ENCODE results near the gene UNC5A.
"Not testable (repeated sequence)": the region's sequence is repeated elsewhere in the genome, so short reads cannot be mapped to it uniquely, and the experiment has no call there.

UNC5A gene

DNA sequence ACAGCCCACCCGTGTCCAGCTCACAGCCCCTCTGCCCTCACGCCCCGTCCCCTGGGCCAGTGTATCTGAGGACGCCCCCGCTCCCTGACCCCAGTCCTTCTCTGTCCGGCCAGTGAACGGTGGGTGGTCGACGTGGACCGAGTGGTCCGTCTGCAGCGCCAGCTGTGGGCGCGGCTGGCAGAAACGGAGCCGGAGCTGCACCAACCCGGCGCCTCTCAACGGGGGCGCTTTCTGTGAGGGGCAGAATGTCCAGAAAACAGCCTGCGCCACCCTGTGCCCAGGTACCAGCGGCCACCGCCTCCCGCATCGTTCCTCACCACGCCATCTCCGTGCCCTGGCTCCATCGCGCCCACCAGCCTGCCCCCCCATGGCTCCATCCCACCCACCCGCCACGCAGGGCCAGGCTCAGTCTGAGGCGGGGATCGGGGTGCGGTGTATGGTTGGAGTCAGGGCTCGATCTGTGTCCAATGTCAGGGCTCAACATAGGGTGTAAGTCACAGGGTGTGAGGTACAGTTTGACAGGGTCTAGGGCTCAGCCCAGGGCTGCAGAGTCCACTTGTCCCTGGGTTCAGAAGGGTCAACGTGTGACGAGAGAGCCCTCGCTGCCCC is 59.2 kb downstream of the UNC5A start:
- TF ChIP-seq, protein P1, sequence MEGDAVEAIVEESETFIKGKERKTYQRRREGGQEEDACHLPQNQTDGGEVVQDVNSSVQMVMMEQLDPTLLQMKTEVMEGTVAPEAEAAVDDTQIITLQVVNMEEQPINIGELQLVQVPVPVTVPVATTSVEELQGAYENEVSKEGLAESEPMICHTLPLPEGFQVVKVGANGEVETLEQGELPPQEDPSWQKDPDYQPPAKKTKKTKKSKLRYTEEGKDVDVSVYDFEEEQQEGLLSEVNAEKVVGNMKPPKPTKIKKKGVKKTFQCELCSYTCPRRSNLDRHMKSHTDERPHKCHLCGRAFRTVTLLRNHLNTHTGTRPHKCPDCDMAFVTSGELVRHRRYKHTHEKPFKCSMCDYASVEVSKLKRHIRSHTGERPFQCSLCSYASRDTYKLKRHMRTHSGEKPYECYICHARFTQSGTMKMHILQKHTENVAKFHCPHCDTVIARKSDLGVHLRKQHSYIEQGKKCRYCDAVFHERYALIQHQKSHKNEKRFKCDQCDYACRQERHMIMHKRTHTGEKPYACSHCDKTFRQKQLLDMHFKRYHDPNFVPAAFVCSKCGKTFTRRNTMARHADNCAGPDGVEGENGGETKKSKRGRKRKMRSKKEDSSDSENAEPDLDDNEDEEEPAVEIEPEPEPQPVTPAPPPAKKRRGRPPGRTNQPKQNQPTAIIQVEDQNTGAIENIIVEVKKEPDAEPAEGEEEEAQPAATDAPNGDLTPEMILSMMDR (conservative IDR thresholded peaks at IDR 0.05; ENCODE audit: low read depth, low read length): no peak
- Histone ChIP-seq H4K20me1 (ENCODE audit: insufficient read depth) (no peaks in the 10 kb centered on the region), H2AFZ (ENCODE audit: low read depth) (no peak overlapping the region), H3K27me3 (ENCODE audit: insufficient read depth, low read depth) (peaks cover 29% of the 10 kb centered on the region), H3K4me2 (no peak overlapping the region), H3K9ac (no peak overlapping the region), H3K4me1 (ENCODE audit: low read depth, poor library complexity, severe bottlenecking) (no peaks in the 10 kb centered on the region), H3K79me2 (ENCODE audit: insufficient read depth, low read depth) (no peaks in the 10 kb centered on the region), H3K4me3 (IDR thresholded peaks at IDR 0.05; ENCODE audit: insufficient read depth, low read depth, low read length) (no peak overlapping the region), H3K27ac (no peak overlapping the region), H3K36me3 (ENCODE audit: insufficient read depth) (no peaks in the 10 kb centered on the region)

DNA sequence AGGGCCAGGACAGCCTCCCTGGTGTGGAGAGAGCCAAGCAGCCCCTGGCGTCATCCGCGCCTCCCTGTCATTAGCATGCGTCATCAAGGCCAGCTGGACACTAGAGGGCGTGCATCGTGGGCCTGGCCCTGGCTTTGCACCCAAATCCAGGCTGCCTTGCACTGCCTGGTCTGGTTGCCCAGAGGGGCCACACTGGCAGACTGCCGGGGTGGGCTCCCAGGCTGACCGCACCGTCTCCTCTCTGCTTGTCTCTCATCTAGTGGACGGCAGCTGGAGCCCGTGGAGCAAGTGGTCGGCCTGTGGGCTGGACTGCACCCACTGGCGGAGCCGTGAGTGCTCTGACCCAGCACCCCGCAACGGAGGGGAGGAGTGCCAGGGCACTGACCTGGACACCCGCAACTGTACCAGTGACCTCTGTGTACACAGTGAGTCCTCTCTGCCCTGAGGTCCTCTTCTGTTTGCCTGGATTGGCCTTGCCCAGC is 59.8 kb downstream of the UNC5A start:
- Histone ChIP-seq H3K9ac (no peak overlapping the region), H3K27me3 (ENCODE audit: insufficient read depth, low read depth) (peaks cover 28% of the 10 kb centered on the region; the same call in 1 of the 2 replicates), H4K20me1 (ENCODE audit: insufficient read depth) (no peaks in the 10 kb centered on the region), H2AFZ (ENCODE audit: low read depth) (no peak overlapping the region), H3K79me2 (ENCODE audit: insufficient read depth, low read depth) (no peaks in the 10 kb centered on the region), H3K27ac (no peak overlapping the region), H3K4me3 (IDR thresholded peaks at IDR 0.05; ENCODE audit: insufficient read depth, low read depth, low read length) (no peak overlapping the region), H3K4me1 (ENCODE audit: low read depth, poor library complexity, severe bottlenecking) (no peaks in the 10 kb centered on the region), H3K36me3 (ENCODE audit: insufficient read depth) (no peaks in the 10 kb centered on the region), H3K4me2 (no peak overlapping the region)
- TF ChIP-seq, protein P1 (conservative IDR thresholded peaks at IDR 0.05; ENCODE audit: low read depth, low read length): no peak

DNA sequence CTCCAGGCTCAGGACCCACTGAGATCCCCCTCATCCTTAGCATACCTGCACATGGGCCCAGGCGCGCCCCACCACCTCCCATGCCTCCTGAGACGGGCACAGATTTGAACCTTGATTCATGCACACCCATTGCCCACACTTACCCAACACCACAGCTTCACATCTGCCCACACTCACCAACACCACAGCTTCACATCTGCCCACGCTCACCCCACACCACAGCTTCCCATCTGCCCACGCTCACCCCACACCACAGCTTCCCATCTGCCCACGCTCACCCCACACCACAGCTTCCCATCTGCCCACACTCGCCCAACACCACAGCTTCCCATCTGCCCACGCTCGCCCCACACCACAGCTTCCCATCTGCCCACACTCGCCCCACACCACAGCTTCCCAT is 60.3 kb downstream of the UNC5A start:
- not testable (repeated sequence) for H3K27ac ChIP-seq; H3K4me3 ChIP-seq (IDR thresholded peaks at IDR 0.05; ENCODE audit: insufficient read depth, low read depth, low read length); H3K4me2 ChIP-seq; H2AFZ ChIP-seq (ENCODE audit: low read depth); H3K9ac ChIP-seq; H3K36me3 ChIP-seq (ENCODE audit: insufficient read depth); H4K20me1 ChIP-seq (ENCODE audit: insufficient read depth); H3K79me2 ChIP-seq (ENCODE audit: insufficient read depth, low read depth); H3K4me1 ChIP-seq (ENCODE audit: low read depth, poor library complexity, severe bottlenecking)
- H3K27me3 ChIP-seq (ENCODE audit: insufficient read depth, low read depth): peaks cover 28% of the 10 kb centered on the region; the same call in 1 of the 2 replicates

DNA sequence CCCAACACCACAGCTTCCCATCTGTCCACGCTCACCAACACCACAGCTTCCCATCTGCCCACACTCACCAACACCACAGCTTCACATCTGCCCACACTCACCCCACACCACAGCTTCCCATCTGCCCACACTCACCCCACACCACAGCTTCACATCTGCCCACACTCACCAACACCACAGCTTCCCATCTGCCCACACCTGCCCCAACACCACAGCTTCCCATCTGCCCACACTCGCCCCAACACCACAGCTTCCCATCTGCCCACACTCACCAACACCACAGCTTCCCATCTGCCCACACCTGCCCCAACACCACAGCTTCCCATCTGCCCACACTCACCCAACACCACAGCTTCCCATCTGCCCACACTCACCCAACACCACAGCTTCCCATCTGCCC is 62.2 kb downstream of the UNC5A start:
- not testable (repeated sequence) for H3K27ac ChIP-seq; H3K36me3 ChIP-seq (ENCODE audit: insufficient read depth); H4K20me1 ChIP-seq (ENCODE audit: insufficient read depth); H3K4me3 ChIP-seq (IDR thresholded peaks at IDR 0.05; ENCODE audit: insufficient read depth, low read depth, low read length); H3K9ac ChIP-seq; H2AFZ ChIP-seq (ENCODE audit: low read depth); H3K4me1 ChIP-seq (ENCODE audit: low read depth, poor library complexity, severe bottlenecking); H3K4me2 ChIP-seq; H3K79me2 ChIP-seq (ENCODE audit: insufficient read depth, low read depth)
- peaks cover 19% of the 10 kb centered on the region; the same call in 1 of the 2 replicates for H3K27me3 ChIP-seq (ENCODE audit: insufficient read depth, low read depth)

DNA sequence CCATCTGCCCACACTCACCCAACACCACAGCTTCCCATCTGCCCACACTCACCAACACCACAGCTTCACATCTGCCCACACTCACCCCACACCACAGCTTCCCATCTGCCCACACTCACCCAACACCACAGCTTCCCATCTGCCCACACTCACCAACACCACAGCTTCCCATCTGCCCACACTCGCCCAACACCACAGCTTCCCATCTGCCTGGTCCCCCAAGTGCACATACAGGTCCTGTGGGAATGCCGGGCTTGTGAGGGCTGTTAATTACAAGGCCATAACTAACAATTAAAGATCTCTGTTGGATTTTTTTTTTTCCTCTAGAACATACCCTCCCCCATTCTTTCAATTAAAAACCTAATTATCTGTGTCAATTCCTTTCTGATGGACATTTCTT is 62.7 kb downstream of the UNC5A start:
- H3K36me3 ChIP-seq (ENCODE audit: insufficient read depth); H3K9ac ChIP-seq; H3K4me2 ChIP-seq; H4K20me1 ChIP-seq (ENCODE audit: insufficient read depth); H3K4me3 ChIP-seq (IDR thresholded peaks at IDR 0.05; ENCODE audit: insufficient read depth, low read depth, low read length); H2AFZ ChIP-seq (ENCODE audit: low read depth); H3K27ac ChIP-seq; H3K4me1 ChIP-seq (ENCODE audit: low read depth, poor library complexity, severe bottlenecking); H3K79me2 ChIP-seq (ENCODE audit: insufficient read depth, low read depth): not testable (repeated sequence)
- peaks cover 14% of the 10 kb centered on the region; the same call in 1 of the 2 replicates for H3K27me3 ChIP-seq (ENCODE audit: insufficient read depth, low read depth)

DNA sequence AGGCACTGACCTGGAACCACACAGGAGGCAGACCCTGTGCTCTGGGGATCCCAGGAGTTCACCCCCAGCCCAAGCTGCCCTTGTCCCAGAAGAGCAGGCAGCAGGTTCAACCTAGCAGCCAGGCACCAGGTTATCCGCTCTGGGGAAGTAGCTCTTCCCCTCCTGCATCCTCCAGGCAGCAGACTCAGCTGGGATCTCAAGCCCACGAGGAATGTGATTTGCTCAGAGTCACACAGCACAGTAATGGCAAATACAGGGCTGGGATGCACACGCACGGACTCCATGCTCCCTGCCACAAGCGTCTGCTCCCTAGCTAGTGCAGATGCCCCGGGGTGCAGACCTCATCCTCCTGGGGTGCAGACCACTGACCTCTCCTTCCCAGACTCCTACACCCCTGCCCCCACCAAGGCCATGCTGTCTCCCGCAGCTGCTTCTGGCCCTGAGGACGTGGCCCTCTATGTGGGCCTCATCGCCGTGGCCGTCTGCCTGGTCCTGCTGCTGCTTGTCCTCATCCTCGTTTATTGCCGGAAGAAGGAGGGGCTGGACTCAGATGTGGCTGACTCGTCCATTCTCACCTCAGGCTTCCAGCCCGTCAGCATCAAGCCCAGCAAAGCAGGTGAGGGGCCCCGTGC is 63.3 kb downstream of the UNC5A start:
- Histone ChIP-seq H3K79me2 (ENCODE audit: insufficient read depth, low read depth) (no peaks in the 10 kb centered on the region), H2AFZ (ENCODE audit: low read depth) (no peak overlapping the region), H3K4me1 (ENCODE audit: low read depth, poor library complexity, severe bottlenecking) (no peaks in the 10 kb centered on the region), H3K27ac (no peak overlapping the region), H3K4me3 (IDR thresholded peaks at IDR 0.05; ENCODE audit: insufficient read depth, low read depth, low read length) (no peak overlapping the region), H3K9ac (no peak overlapping the region), H3K27me3 (ENCODE audit: insufficient read depth, low read depth) (peaks cover 12% of the 10 kb centered on the region; the same call in 1 of the 2 replicates), H3K4me2 (no peak overlapping the region), H3K36me3 (ENCODE audit: insufficient read depth) (no peaks in the 10 kb centered on the region), H4K20me1 (ENCODE audit: insufficient read depth) (no peaks in the 10 kb centered on the region)
- TF ChIP-seq, protein P1 (conservative IDR thresholded peaks at IDR 0.05; ENCODE audit: low read depth, low read length): no peak

All from KMS-11 (cell line).